Measurements from ENCODE around the gene KDELR1. TPM values are rescaled to one million over a fixed set of nuclear protein-coding genes. Genes with fewer than 3 reads are reported as not detected.

KDELR1 gene
- total RNA-seq, 1 experiment from 2014 or later: 198 TPM

DNA sequence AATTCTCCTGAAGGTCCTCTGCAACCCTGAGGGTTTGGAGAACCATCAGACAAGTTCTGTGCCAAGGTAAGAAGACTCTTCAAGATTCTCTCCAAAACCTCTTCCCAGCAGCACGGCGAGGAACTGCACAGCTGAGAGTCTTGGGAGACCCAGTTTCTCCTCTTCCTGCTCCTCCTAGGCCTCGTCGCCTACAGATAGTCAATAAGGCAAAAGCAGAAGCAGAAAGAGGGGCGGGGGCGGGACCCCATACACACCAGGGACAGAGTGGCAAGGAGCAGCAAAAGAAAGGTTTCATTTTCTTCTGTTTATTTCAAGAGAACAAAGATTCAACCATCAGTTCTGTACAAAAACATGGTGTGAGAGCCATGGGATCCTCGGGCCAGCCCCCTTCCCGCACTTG, 9.1 kb downstream of the KDELR1 start:
- no peaks in the 10 kb centered on the region for H3K23me2 ChIP-seq (ENCODE audit: insufficient read length, low read depth, low read length, poor library complexity, severe bottlenecking)
- no peaks in the 10 kb centered on the region for H3K27me3 ChIP-seq (ENCODE audit: insufficient read depth, low read length)
- no peaks in the 10 kb centered on the region for H4K20me1 ChIP-seq (ENCODE audit: control insufficient read depth, insufficient read depth, insufficient read length)
- Mint-ChIP-seq H3K36me3 (ENCODE audit: insufficient read depth in 1 of 3, low read depth in 3 of 3) (peaks cover 38 to 56% (median 55%) of the 10 kb centered on the region in 3 experiments), H3K27ac (no peak overlapping the region), H3K4me3 (no peak overlapping the region), H3K27me3 (ENCODE audit: low read depth) (no peaks in the 10 kb centered on the region; the same call in 1 of the 2 replicates), H3K9me3 (no peaks in the 10 kb centered on the region), H3K4me1 (no peaks in the 10 kb centered on the region)
- TF ChIP-seq, protein P1, sequence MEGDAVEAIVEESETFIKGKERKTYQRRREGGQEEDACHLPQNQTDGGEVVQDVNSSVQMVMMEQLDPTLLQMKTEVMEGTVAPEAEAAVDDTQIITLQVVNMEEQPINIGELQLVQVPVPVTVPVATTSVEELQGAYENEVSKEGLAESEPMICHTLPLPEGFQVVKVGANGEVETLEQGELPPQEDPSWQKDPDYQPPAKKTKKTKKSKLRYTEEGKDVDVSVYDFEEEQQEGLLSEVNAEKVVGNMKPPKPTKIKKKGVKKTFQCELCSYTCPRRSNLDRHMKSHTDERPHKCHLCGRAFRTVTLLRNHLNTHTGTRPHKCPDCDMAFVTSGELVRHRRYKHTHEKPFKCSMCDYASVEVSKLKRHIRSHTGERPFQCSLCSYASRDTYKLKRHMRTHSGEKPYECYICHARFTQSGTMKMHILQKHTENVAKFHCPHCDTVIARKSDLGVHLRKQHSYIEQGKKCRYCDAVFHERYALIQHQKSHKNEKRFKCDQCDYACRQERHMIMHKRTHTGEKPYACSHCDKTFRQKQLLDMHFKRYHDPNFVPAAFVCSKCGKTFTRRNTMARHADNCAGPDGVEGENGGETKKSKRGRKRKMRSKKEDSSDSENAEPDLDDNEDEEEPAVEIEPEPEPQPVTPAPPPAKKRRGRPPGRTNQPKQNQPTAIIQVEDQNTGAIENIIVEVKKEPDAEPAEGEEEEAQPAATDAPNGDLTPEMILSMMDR (conservative IDR thresholded peaks at IDR 0.05): no peak
- H2AFZ ChIP-seq (ENCODE audit: low read length): no peak overlapping the region
- no peak overlapping the region for H3K23ac ChIP-seq (ENCODE audit: insufficient read length, low read depth, low read length)
- no peak overlapping the region for H3K4ac ChIP-seq (ENCODE audit: low read depth, low read length)
- H3K79me1 ChIP-seq (ENCODE audit: insufficient read depth, low read depth, low read length, poor library complexity, severe bottlenecking): no peaks in the 10 kb centered on the region
- no peak overlapping the region for H2BK5ac ChIP-seq (ENCODE audit: insufficient read length, low read length)
- H3K56ac ChIP-seq (ENCODE audit: insufficient read length, low read depth, low read length): no peak overlapping the region
- no peaks in the 10 kb centered on the region for H3K9me3 ChIP-seq (ENCODE audit: control insufficient read depth, low read depth, low read length)
- WGBS (ENCODE audit: extremely low coverage, insufficient read length, low lambda C conversion rate): no CpG with 5 or more reads among the region's 8 CpGs
- H3T11ph ChIP-seq (ENCODE audit: low read length): no peak overlapping the region
- H3K9ac ChIP-seq (ENCODE audit: extremely low read depth, insufficient read length, low read length): no peak overlapping the region
- no peak overlapping the region for H3K14ac ChIP-seq (ENCODE audit: insufficient read depth, low read length)
- no peak overlapping the region for H2BK120ac ChIP-seq (ENCODE audit: low read depth, low read length, poor library complexity, severe bottlenecking)
- no peak overlapping the region for H2BK20ac ChIP-seq (ENCODE audit: low read depth, low read length, poor library complexity, severe bottlenecking)
- H3K4me1 ChIP-seq (ENCODE audit: insufficient read depth, low read length): no peaks in the 10 kb centered on the region
- H3K4me2 ChIP-seq (ENCODE audit: insufficient read depth, insufficient read length, low read length): no peak overlapping the region
- H4K8ac ChIP-seq (replicated peaks; ENCODE audit: insufficient read length, low read depth, low read length): no peak overlapping the region
- DNase-seq: no peak
- no peak overlapping the region for H3K18ac ChIP-seq (ENCODE audit: insufficient read length, low read depth, low read length)
- H4K91ac ChIP-seq (ENCODE audit: insufficient read length, low read depth, low read length): no peak overlapping the region
- no peak overlapping the region for H4K5ac ChIP-seq (ENCODE audit: insufficient read length, low read depth, low read length)
- no peak overlapping the region for H2BK12ac ChIP-seq (ENCODE audit: insufficient read length, low read depth, low read length)
- H3K79me2 ChIP-seq (ENCODE audit: insufficient read depth, low read length): no peaks in the 10 kb centered on the region
- H2BK15ac ChIP-seq (ENCODE audit: low read depth, low read length): no peak overlapping the region
- no peak overlapping the region for H3K27ac ChIP-seq (ENCODE audit: insufficient read length, low read depth, low read length)
- no peak overlapping the region for H2AK5ac ChIP-seq (ENCODE audit: insufficient read length, low read length)
